ENCODE results near the gene KLHL41.

- no peak for TF ChIP-seq MAX (IDR thresholded peaks at IDR 0.05)
- TF ChIP-seq GABPA (IDR thresholded peaks at IDR 0.05 in 1 of 2, conservative IDR thresholded peaks at IDR 0.05 in 1 of 2), result no peak
These were observed 30.7 kb upstream of the KLHL41 start for GRCh38 chr2:169478745-169479256.
